ENCODE results near the gene PPIL4. TPM values are rescaled to one million over a fixed set of nuclear protein-coding genes. Genes with fewer than 3 reads are reported as not detected.

PPIL4 gene
- polyA plus RNA-seq, 1 experiment, result 2.6 TPM

- CTCF ChIA-PET, result no interaction called here
- DNase-seq (ENCODE audit: low read depth), result no peak
- no peak for TF ChIP-seq CTCF (IDR thresholded peaks at IDR 0.05; ENCODE audit: insufficient read depth, low read depth, low read length)
- H3K36me3 ChIP-seq (ENCODE audit: control insufficient read depth, insufficient read depth, low read length), result no peaks in the 10 kb centered on the region
- peaks cover 2% of the 10 kb centered on the region; the same call in 1 of the 2 replicates for H3K27me3 ChIP-seq (ENCODE audit: control insufficient read depth, insufficient read depth, low read length)
- H3K4me3 ChIP-seq (ENCODE audit: low read depth, low read length), result no peak overlapping the region
- POLR2A ChIA-PET, result no interaction called here
These were observed 52.0 kb downstream of the PPIL4 start for GRCh38 chr6:149493761-149494320.

- no peak for TF ChIP-seq CTCF (IDR thresholded peaks at IDR 0.05; ENCODE audit: insufficient read depth, low read depth, low read length)
- Histone ChIP-seq H3K36me3 (ENCODE audit: control insufficient read depth, insufficient read depth, low read length) (no peaks in the 10 kb centered on the region), H3K4me3 (ENCODE audit: low read depth, low read length) (no peak overlapping the region), H3K27me3 (ENCODE audit: control insufficient read depth, insufficient read depth, low read length) (peaks cover 2% of the 10 kb centered on the region; the same call in 1 of the 2 replicates)
- ChIA-PET CTCF (no interaction called here), POLR2A (no interaction called here)
- DNase-seq (ENCODE audit: low read depth), result no peak
These were observed 53.0 kb downstream of the PPIL4 start for GRCh38 chr6:149492798-149493343.

- H3K36me3 ChIP-seq (ENCODE audit: control insufficient read depth, insufficient read depth, low read length), result no peaks in the 10 kb centered on the region
- no peak for DNase-seq (ENCODE audit: low read depth)
- H3K4me3 ChIP-seq (ENCODE audit: low read depth, low read length), result no peak overlapping the region
- POLR2A ChIA-PET, result interaction anchor here (0.6 kb wide), 1 partner anchor 426 kb away, joined by 3 read pairs; no protein-coding TSS in a partner anchor
- no peak for TF ChIP-seq CTCF (IDR thresholded peaks at IDR 0.05; ENCODE audit: insufficient read depth, low read depth, low read length)
- CTCF ChIA-PET, result no interaction called here
- H3K27me3 ChIP-seq (ENCODE audit: control insufficient read depth, insufficient read depth, low read length), result peaks cover 2% of the 10 kb centered on the region; the same call in 1 of the 2 replicates
These were observed 55.9 kb downstream of the PPIL4 start for GRCh38 chr6:149489967-149490366.

- CTCF ChIA-PET, result no interaction called here
- Histone ChIP-seq H3K36me3 (ENCODE audit: control insufficient read depth, insufficient read depth, low read length) (no peaks in the 10 kb centered on the region), H3K4me3 (ENCODE audit: low read depth, low read length) (no peak overlapping the region), H3K27me3 (ENCODE audit: control insufficient read depth, insufficient read depth, low read length) (peaks cover 2% of the 10 kb centered on the region; the same call in 1 of the 2 replicates)
- no peak for TF ChIP-seq CTCF (IDR thresholded peaks at IDR 0.05; ENCODE audit: insufficient read depth, low read depth, low read length)
- POLR2A ChIA-PET, result no interaction called here
- DNase-seq (ENCODE audit: low read depth), result no peak
These were observed 57.0 kb downstream of the PPIL4 start for GRCh38 chr6:149488815-149489214.

- no peaks in the 10 kb centered on the region for H3K36me3 ChIP-seq (ENCODE audit: control insufficient read depth, insufficient read depth, low read length)
- peaks cover 2% of the 10 kb centered on the region; the same call in 1 of the 2 replicates for H3K27me3 ChIP-seq (ENCODE audit: control insufficient read depth, insufficient read depth, low read length)
- DNase-seq (ENCODE audit: low read depth), result no peak
- CTCF ChIA-PET, result interaction anchor here (2.3 kb wide), 1 partner anchor 9 kb away, joined by 9 read pairs; no protein-coding TSS in a partner anchor
- POLR2A ChIA-PET, result no interaction called here
- no peak overlapping the region for H3K4me3 ChIP-seq (ENCODE audit: low read depth, low read length)
- no peak for TF ChIP-seq CTCF (IDR thresholded peaks at IDR 0.05; ENCODE audit: insufficient read depth, low read depth, low read length)
These were observed 58.5 kb downstream of the PPIL4 start for GRCh38 chr6:149487316-149487715.

Measured in BJ (cell line).